NCI-H1417 treated with DMSO at 0.1 percent for 48 hours (cell line): ENCODE results near the gene NR1D1.

Source experiments
- DNase-seq: peaks from one replicate; lab custom pipeline; 2025; lab: John Stamatoyannopoulos, UW

The NR1D1 gene

GRCh38 chr17:40111221-40112128 lies 11.1 kb upstream of the NR1D1 start:
- peak; percentile 57 for DNase-seq

- no peak for DNase-seq
Measured at GRCh38 chr17:40110026-40110845, 9.8 kb upstream of the NR1D1 start.

GRCh38 chr17:40108970-40109824 lies 8.8 kb upstream of the NR1D1 start:
- no peak for DNase-seq

- DNase-seq, result no peak
Measured at GRCh38 chr17:40107522-40108174, 7.3 kb upstream of the NR1D1 start.

- DNase-seq, result no peak
Measured at GRCh38 chr17:40106760-40107521, 6.6 kb upstream of the NR1D1 start.

GRCh38 chr17:40105861-40106759 lies 5.7 kb upstream of the NR1D1 start:
- no peak for DNase-seq

- DNase-seq, result no peak
Measured at GRCh38 chr17:40104594-40105486, 4.5 kb upstream of the NR1D1 start.

GRCh38 chr17:40103688-40104087 lies 3.3 kb upstream of the NR1D1 start:
- DNase-seq, result no peak

- DNase-seq, result no peak
Measured at GRCh38 chr17:40103071-40103661, 2.8 kb upstream of the NR1D1 start.

- DNase-seq, result no peak
Measured at GRCh38 chr17:40101367-40102210, 1.2 kb upstream of the NR1D1 start.

- DNase-seq, result peak; percentile 25
Measured at GRCh38 chr17:40100669-40101366, 429 bp upstream of the NR1D1 start.

GRCh38 chr17:40099619-40100418 lies 570 bp downstream of the NR1D1 start:
- DNase-seq, result no peak

- DNase-seq, result peak; percentile 75
Measured at GRCh38 chr17:40098846-40099618, 1.4 kb downstream of the NR1D1 start.

GRCh38 chr17:40097931-40098845 lies 2.2 kb downstream of the NR1D1 start:
- no peak for DNase-seq
